Epidermal melanocyte (primary cell): ENCODE measurements around the gene ZNF808.
"Not testable (repeated sequence)": the region's sequence is repeated elsewhere in the genome, so short reads cannot be mapped to it uniquely, and the experiment has no call there.

ENCODE experiments used
- DNase-seq: peaks from one replicate; pipeline ENCODE4 v3.0.0; 2011; ENCODE audit warnings: low spot score; ENCODE audit not compliant: insufficient read length

Gene ZNF808

GRCh38 chr19:52527134-52527955 is at the start of gene ZNF808:
TSS of gene ZNF808 (plus strand) at chr19:52527668. CDS start at chr19:52543285, 15,617 bp downstream.
- DNase-seq: peak; percentile 62

- DNase-seq: not testable (repeated sequence)
Observed at GRCh38 chr19:52484111-52484743, 43.2 kb upstream of the ZNF808 start.

- DNase-seq: not testable (repeated sequence)
Observed at GRCh38 chr19:52485064-52485463, 42.4 kb upstream of the ZNF808 start.

- not testable (repeated sequence) for DNase-seq
Observed at GRCh38 chr19:52485561-52486240, 41.8 kb upstream of the ZNF808 start.

GRCh38 chr19:52492201-52492993 is 35.1 kb upstream of the ZNF808 start:
- no peak for DNase-seq

- no peak for DNase-seq
Observed at GRCh38 chr19:52492994-52493470, 34.4 kb upstream of the ZNF808 start.

GRCh38 chr19:52494518-52494917 is 33.0 kb upstream of the ZNF808 start:
- no peak for DNase-seq

GRCh38 chr19:52498571-52498970 is 28.9 kb upstream of the ZNF808 start:
- DNase-seq: no peak

GRCh38 chr19:52500474-52500873 is 27.0 kb upstream of the ZNF808 start:
- not testable (repeated sequence) for DNase-seq

GRCh38 chr19:52500991-52501390 is 26.5 kb upstream of the ZNF808 start:
- not testable (repeated sequence) for DNase-seq

GRCh38 chr19:52507266-52507665 is 20.2 kb upstream of the ZNF808 start:
- DNase-seq: no peak

- no peak for DNase-seq
Observed at GRCh38 chr19:52516191-52516590, 11.3 kb upstream of the ZNF808 start.

GRCh38 chr19:52518646-52519045 is 8.8 kb upstream of the ZNF808 start:
- DNase-seq: no peak

GRCh38 chr19:52519175-52519574 is 8.3 kb upstream of the ZNF808 start:
- DNase-seq: not testable (repeated sequence)

GRCh38 chr19:52520013-52520412 is 7.5 kb upstream of the ZNF808 start:
- no peak for DNase-seq

- DNase-seq: no peak
Observed at GRCh38 chr19:52522551-52522950, 4.9 kb upstream of the ZNF808 start.

- DNase-seq: no peak
Observed at GRCh38 chr19:52524086-52524485, 3.4 kb upstream of the ZNF808 start.

- no peak for DNase-seq
Observed at GRCh38 chr19:52527956-52528351, 486 bp downstream of the ZNF808 start.

GRCh38 chr19:52532480-52532879 is 5.0 kb downstream of the ZNF808 start:
- no peak for DNase-seq

- DNase-seq: no peak
Observed at GRCh38 chr19:52533901-52534300, 6.4 kb downstream of the ZNF808 start.

GRCh38 chr19:52535385-52535770 is 7.9 kb downstream of the ZNF808 start:
- not testable (repeated sequence) for DNase-seq
